ENCODE measurements around the gene PACS2.
A peak's percentile ranks its signal among the peaks of the same experiment; 100 is the strongest.
"Not testable (repeated sequence)": the region's sequence is repeated elsewhere in the genome, so short reads cannot be mapped to it uniquely, and the experiment has no call there.

Gene PACS2

GRCh38 chr14:105314287-105315200, at the start of gene PACS2:
TSS of gene PACS2 (plus strand) at chr14:105314748. CDS start at chr14:105314919, 171 bp downstream.
- peak; percentile 89 to 98 (median 93) for DNase-seq

GRCh38 chr14:105267820-105268548, 46.6 kb upstream of the PACS2 start:
- DNase-seq: peak in 1 of 3 experiments; percentile 18

GRCh38 chr14:105268736-105269354, 45.7 kb upstream of the PACS2 start:
- DNase-seq: no peak

- DNase-seq: no peak
These were observed 45.1 kb upstream of the PACS2 start for GRCh38 chr14:105269405-105269804.

- DNase-seq: no peak
These were observed 43.2 kb upstream of the PACS2 start for GRCh38 chr14:105271224-105271890.

GRCh38 chr14:105272623-105273022, 41.9 kb upstream of the PACS2 start:
- DNase-seq: no peak

GRCh38 chr14:105273062-105273461, 41.5 kb upstream of the PACS2 start:
- DNase-seq: peak in 2 of 3 experiments; percentile 32 to 59

- DNase-seq: no peak
These were observed 39.9 kb upstream of the PACS2 start for GRCh38 chr14:105274637-105275036.

GRCh38 chr14:105275267-105275946, 39.1 kb upstream of the PACS2 start:
- no peak for DNase-seq

- not testable (repeated sequence) for DNase-seq
These were observed 37.1 kb upstream of the PACS2 start for GRCh38 chr14:105277448-105277847.

GRCh38 chr14:105279642-105280361, 34.7 kb upstream of the PACS2 start:
- DNase-seq: no peak

- no peak for DNase-seq
These were observed 34.0 kb upstream of the PACS2 start for GRCh38 chr14:105280525-105280924.

GRCh38 chr14:105281371-105282097, 33.0 kb upstream of the PACS2 start:
- peak; percentile 13 to 64 (median 49) for DNase-seq

GRCh38 chr14:105282098-105282725, 32.3 kb upstream of the PACS2 start:
- DNase-seq: peak in 1 of 3 experiments; percentile 23

- no peak for DNase-seq
These were observed 31.5 kb upstream of the PACS2 start for GRCh38 chr14:105283028-105283427.

- DNase-seq: no peak
These were observed 30.6 kb upstream of the PACS2 start for GRCh38 chr14:105283899-105284298.

GRCh38 chr14:105285174-105285573, 29.4 kb upstream of the PACS2 start:
- no peak for DNase-seq

GRCh38 chr14:105286759-105287144, 27.8 kb upstream of the PACS2 start:
- DNase-seq: no peak

- no peak for DNase-seq
These were observed 27.1 kb upstream of the PACS2 start for GRCh38 chr14:105287249-105288102.

All from NCI-H1417 (cell line).